ENCODE measurements around the gene MEX3A.
"Not testable (repeated sequence)": the region's sequence is repeated elsewhere in the genome, so short reads cannot be mapped to it uniquely, and the experiment has no call there.

The MEX3A gene

GRCh38 chr1:156050376-156050775 lies 31.9 kb downstream of the MEX3A start:
- Mint-ChIP-seq H3K27me3 (no peaks in the 10 kb centered on the region), H3K4me3 (no peak overlapping the region), H3K36me3 (no peaks in the 10 kb centered on the region), H3K4me1 (ENCODE audit: low read depth) (peaks cover 20% of the 10 kb centered on the region), H3K9me3 (ENCODE audit: low read depth) (no peaks in the 10 kb centered on the region), H3K27ac (no peak overlapping the region)

- H3K9me3 Mint-ChIP-seq (ENCODE audit: low read depth): no peaks in the 10 kb centered on the region
- H3K4me3 Mint-ChIP-seq: no peak overlapping the region
- H3K4me1 Mint-ChIP-seq (ENCODE audit: low read depth): peaks cover 16% of the 10 kb centered on the region
- H3K27me3 Mint-ChIP-seq: no peaks in the 10 kb centered on the region
- no peak overlapping the region for H3K27ac Mint-ChIP-seq
- no peaks in the 10 kb centered on the region for H3K36me3 Mint-ChIP-seq
These were observed 33.5 kb downstream of the MEX3A start for GRCh38 chr1:156048663-156049258.

GRCh38 chr1:156045076-156045475 lies 37.2 kb downstream of the MEX3A start:
- H3K27me3 Mint-ChIP-seq: no peaks in the 10 kb centered on the region
- H3K9me3 Mint-ChIP-seq (ENCODE audit: low read depth): no peaks in the 10 kb centered on the region
- H3K36me3 Mint-ChIP-seq: peaks cover 8% of the 10 kb centered on the region
- no peak overlapping the region for H3K27ac Mint-ChIP-seq
- peaks cover 2% of the 10 kb centered on the region for H3K4me1 Mint-ChIP-seq (ENCODE audit: low read depth)
- no peak overlapping the region for H3K4me3 Mint-ChIP-seq

DNA sequence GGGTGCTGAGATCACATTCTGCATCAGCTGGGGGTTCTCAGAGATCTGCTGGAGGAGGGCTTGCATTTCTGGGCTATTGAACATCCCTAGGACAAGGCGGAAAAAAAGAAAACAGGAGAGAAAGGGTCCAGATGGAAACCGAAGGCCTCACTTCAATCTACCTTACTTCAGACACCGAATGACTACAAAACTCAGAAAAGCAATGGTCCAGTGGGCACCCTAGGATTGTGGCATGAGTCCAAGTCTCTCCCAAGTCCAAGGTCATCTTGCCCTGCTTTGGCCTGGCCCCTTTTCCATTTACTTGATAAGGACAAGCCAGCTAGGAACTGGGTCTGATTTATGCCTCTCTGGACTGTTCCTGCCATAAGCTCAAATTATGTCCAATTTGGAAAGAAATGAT lies 39.4 kb downstream of the MEX3A start:
- no peaks in the 10 kb centered on the region for H3K27me3 Mint-ChIP-seq
- H3K27ac Mint-ChIP-seq: no peak overlapping the region
- H3K36me3 Mint-ChIP-seq: peaks cover 8% of the 10 kb centered on the region
- no peak overlapping the region for H3K4me3 Mint-ChIP-seq
- peaks cover 2% of the 10 kb centered on the region for H3K4me1 Mint-ChIP-seq (ENCODE audit: low read depth)
- H3K9me3 Mint-ChIP-seq (ENCODE audit: low read depth): no peaks in the 10 kb centered on the region

GRCh38 chr1:156034991-156035390 lies 47.3 kb downstream of the MEX3A start:
- not testable (repeated sequence) for H3K4me1 Mint-ChIP-seq (ENCODE audit: low read depth); H3K27ac Mint-ChIP-seq; H3K4me3 Mint-ChIP-seq; H3K27me3 Mint-ChIP-seq; H3K9me3 Mint-ChIP-seq (ENCODE audit: low read depth); H3K36me3 Mint-ChIP-seq

DNA sequence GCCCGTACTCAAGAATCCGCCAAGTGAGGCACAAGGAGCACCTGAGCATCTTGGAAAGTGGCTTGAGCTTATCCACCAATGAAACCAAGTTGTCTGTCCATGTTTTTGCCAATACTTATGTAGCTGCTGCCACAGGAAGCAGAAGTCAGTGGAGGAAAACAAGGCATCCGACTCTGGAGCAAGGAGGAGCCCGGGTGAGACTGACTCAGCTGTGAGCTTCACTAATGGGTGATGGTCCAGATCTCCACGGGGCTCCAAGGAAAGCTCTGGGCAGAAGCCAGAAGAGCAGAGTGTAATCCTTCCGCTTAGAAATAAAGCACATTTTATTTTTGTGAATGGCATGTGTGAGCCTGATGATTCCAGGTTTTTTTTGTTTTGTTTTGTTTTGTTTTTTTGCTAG lies 49.3 kb downstream of the MEX3A start:
- Mint-ChIP-seq H3K27ac (no peak overlapping the region), H3K27me3 (no peaks in the 10 kb centered on the region), H3K4me3 (no peak overlapping the region), H3K9me3 (ENCODE audit: low read depth) (no peaks in the 10 kb centered on the region), H3K36me3 (peaks cover 3% of the 10 kb centered on the region), H3K4me1 (ENCODE audit: low read depth) (no peaks in the 10 kb centered on the region)

GRCh38 chr1:156026588-156026987 lies 55.7 kb downstream of the MEX3A start:
- H3K4me1 Mint-ChIP-seq (ENCODE audit: low read depth): peaks cover 10% of the 10 kb centered on the region
- H3K27ac Mint-ChIP-seq: no peak overlapping the region
- no peaks in the 10 kb centered on the region for H3K36me3 Mint-ChIP-seq
- no peaks in the 10 kb centered on the region for H3K27me3 Mint-ChIP-seq
- no peaks in the 10 kb centered on the region for H3K9me3 Mint-ChIP-seq (ENCODE audit: low read depth)
- H3K4me3 Mint-ChIP-seq: no peak overlapping the region

DNA sequence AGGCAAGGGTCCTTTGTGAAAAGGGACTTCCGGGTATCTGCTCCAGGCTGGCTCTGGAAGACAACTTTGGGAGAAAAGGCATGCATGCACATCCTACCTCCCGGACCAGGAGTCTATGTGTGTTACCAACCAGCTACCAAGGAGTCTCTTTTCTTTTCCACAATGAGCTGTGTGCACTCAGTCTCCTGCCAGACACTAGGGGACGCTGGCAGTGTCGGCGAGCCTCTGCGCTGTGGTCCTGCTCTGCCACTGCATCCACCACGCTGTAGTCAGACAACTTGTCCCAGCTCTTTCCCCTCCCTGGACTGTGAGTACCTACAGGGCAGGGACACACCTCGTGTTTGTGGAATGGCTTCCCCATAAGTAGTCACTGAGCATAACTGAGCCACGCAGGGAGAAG lies 56.4 kb downstream of the MEX3A start:
- peaks cover 14% of the 10 kb centered on the region for H3K4me1 Mint-ChIP-seq (ENCODE audit: low read depth)
- no peak overlapping the region for H3K4me3 Mint-ChIP-seq
- H3K9me3 Mint-ChIP-seq (ENCODE audit: low read depth): no peaks in the 10 kb centered on the region
- no peaks in the 10 kb centered on the region for H3K27me3 Mint-ChIP-seq
- no peak overlapping the region for H3K27ac Mint-ChIP-seq
- no peaks in the 10 kb centered on the region for H3K36me3 Mint-ChIP-seq

DNA sequence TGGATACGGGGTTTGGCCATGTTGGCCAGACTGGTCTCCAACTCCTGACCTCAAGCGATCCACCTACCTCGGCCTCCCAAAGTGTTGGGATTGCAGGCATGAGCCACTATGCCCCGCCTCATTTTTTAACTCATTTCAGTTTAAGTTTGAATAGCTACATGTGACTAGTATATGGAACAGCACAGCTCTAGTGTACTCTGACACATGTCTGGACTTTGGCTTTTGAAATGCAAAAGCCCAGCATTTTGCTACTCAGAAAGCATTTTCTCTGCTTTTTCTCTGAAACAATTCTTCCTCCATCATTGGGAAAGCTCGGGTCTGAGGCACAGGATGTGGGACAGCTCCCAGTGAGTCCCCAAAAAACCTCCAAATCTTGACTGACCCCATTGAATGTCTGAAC lies 57.5 kb downstream of the MEX3A start:
- no peak overlapping the region for H3K27ac Mint-ChIP-seq
- peaks cover 3% of the 10 kb centered on the region for H3K36me3 Mint-ChIP-seq

More for the DNA sequence above, 57.5 kb downstream of the MEX3A start:
- Mint-ChIP-seq H3K4me3 (no peak overlapping the region), H3K4me1 (ENCODE audit: low read depth) (peaks cover 22% of the 10 kb centered on the region), H3K27me3 (no peaks in the 10 kb centered on the region), H3K9me3 (ENCODE audit: low read depth) (no peaks in the 10 kb centered on the region)
